ENCODE measurements around the gene TAOK1. TPM values are rescaled to one million over a fixed set of nuclear protein-coding genes. Genes with fewer than 3 reads are reported as not detected.

The TAOK1 gene
- total and polyA plus RNA-seq, 2 of the 13 experiments (the other 11 are each of a cell fraction or from before 2014, with no cell fraction given): 14.1 to 23.0 TPM

- TF ChIP-seq TSC22D2 (CRISPR knock-in tag; IDR thresholded peaks at IDR 0.05; ENCODE audit: borderline replicate concordance) (no peak), TP53 (CRISPR knock-in tag; conservative IDR thresholded peaks at IDR 0.05) (no peak), E2F2 (CRISPR knock-in tag; IDR thresholded peaks at IDR 0.05; ENCODE audit: borderline replicate concordance) (no peak), SOX13 (IDR thresholded peaks at IDR 0.05) (no peak), SOX13 (CRISPR knock-in tag; conservative IDR thresholded peaks at IDR 0.05 in 1 of 2, IDR thresholded peaks at IDR 0.05 in 1 of 2) (peak in 1 of 2 experiments; percentile 52; a peak in 2 of 4 replicates), KDM5A (IDR thresholded peaks at IDR 0.05; ENCODE audit: borderline replicate concordance, low read length) (no peak), NR2F1 (CRISPR knock-in tag; IDR thresholded peaks at IDR 0.05) (no peak), GATA4 (IDR thresholded peaks at IDR 0.05; ENCODE audit: borderline replicate concordance, low read depth) (no peak), GTF3A (CRISPR knock-in tag; conservative IDR thresholded peaks at IDR 0.05) (no peak), SPEN (CRISPR knock-in tag; IDR thresholded peaks at IDR 0.05; ENCODE audit: low read depth) (peak; percentile 89), ZNF335 (CRISPR knock-in tag; IDR thresholded peaks at IDR 0.05) (0 out of 2 replicates have a peak, but pooled peaks have one; percentile 48), ZNF512 (CRISPR knock-in tag; IDR thresholded peaks at IDR 0.05) (no peak), TFAP4 (IDR thresholded peaks at IDR 0.05; ENCODE audit: borderline replicate concordance, low read depth) (peak; percentile 99), HDAC2 (CRISPR knock-in tag; IDR thresholded peaks at IDR 0.05) (peak; percentile 81), ZNF576 (CRISPR knock-in tag; IDR thresholded peaks at IDR 0.05) (no peak), ZNF44 (CRISPR knock-in tag; IDR thresholded peaks at IDR 0.05) (no peak), NR3C1 (CRISPR knock-in tag; IDR thresholded peaks at IDR 0.05) (no peak), ZBTB20 (CRISPR knock-in tag; IDR thresholded peaks at IDR 0.05; ENCODE audit: borderline replicate concordance, low read depth) (0 out of 2 replicates have a peak, but pooled peaks have one; percentile 51), THAP11 (CRISPR knock-in tag; IDR thresholded peaks at IDR 0.05) (peak; percentile 77), ZBTB14 (CRISPR knock-in tag; IDR thresholded peaks at IDR 0.05) (peak; percentile 30; the same call in 1 of the 2 replicates), ZSCAN22 (CRISPR knock-in tag; IDR thresholded peaks at IDR 0.05) (no peak), ZNF713 (CRISPR knock-in tag; IDR thresholded peaks at IDR 0.05) (no peak), TCF12 (IDR thresholded peaks at IDR 0.05) (no peak), TCF12 (CRISPR knock-in tag; IDR thresholded peaks at IDR 0.05) (0 out of 2 replicates have a peak, but pooled peaks have one; percentile 55)
Measured at GRCh38 chr17:29574732-29575510, 184.8 kb downstream of the TAOK1 start (continued).

Data from HepG2 (cell line).